ENCODE data around the gene SMIM3.
"Not testable (repeated sequence)": the region's sequence is repeated elsewhere in the genome, so short reads cannot be mapped to it uniquely, and the experiment has no call there.

The SMIM3 gene, protein sequence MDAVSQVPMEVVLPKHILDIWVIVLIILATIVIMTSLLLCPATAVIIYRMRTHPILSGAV

GRCh38 chr5:150778517-150779396 is at the start of gene SMIM3:
TSS of gene SMIM3 (plus strand) at chr5:150778757. CDS start at chr5:150795441, 16,684 bp downstream.
- DNase-seq (ENCODE audit: low spot score) = peak; percentile 90

GRCh38 chr5:150729859-150730258 is 48.7 kb upstream of the SMIM3 start:
- DNase-seq (ENCODE audit: low spot score) = no peak

- no peak for DNase-seq (ENCODE audit: low spot score)
Measured at GRCh38 chr5:150731669-150732242, 46.8 kb upstream of the SMIM3 start.

GRCh38 chr5:150734579-150735384 is 43.8 kb upstream of the SMIM3 start:
- peak; percentile 5 for DNase-seq (ENCODE audit: low spot score)

DNA sequence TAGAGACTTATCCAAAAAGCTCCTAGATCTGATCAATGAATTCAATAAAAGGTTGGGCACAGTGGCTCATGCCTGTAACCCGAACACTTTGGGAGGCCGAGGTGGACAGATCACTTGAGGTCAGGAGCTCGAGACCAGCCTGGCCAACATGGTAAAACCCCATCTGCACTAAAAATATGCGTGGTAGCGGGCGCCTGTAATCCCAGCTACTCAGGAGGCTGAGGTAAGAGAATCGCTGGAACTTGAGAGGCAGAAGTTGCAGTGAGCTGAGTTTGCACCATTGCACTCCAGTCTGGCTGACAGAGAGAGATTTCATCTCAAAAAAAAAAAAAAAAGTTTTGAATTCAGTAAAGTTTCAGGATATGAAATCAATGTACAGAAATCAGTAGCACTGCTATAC is 39.7 kb upstream of the SMIM3 start:
- DNase-seq (ENCODE audit: low spot score) = no peak

DNA sequence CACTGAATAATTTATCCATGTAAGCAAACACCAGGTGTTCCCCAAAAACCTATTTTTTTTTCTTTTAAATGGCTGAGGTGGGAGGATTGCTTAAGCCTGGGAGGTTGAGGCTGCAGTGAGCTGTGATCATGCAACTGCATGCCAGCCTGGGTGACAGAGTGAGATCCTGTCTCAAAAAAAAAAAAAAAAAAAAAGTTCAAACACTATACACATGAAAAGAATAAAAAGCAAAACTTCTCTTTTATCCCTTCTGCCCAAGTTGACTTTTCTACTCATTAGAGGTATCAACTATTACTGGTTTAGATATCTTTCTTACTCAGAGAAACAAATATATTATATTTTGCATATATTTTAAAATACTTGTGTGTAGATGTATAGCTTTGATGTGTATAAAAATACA is 37.6 kb upstream of the SMIM3 start:
- DNase-seq (ENCODE audit: low spot score) = no peak

DNA sequence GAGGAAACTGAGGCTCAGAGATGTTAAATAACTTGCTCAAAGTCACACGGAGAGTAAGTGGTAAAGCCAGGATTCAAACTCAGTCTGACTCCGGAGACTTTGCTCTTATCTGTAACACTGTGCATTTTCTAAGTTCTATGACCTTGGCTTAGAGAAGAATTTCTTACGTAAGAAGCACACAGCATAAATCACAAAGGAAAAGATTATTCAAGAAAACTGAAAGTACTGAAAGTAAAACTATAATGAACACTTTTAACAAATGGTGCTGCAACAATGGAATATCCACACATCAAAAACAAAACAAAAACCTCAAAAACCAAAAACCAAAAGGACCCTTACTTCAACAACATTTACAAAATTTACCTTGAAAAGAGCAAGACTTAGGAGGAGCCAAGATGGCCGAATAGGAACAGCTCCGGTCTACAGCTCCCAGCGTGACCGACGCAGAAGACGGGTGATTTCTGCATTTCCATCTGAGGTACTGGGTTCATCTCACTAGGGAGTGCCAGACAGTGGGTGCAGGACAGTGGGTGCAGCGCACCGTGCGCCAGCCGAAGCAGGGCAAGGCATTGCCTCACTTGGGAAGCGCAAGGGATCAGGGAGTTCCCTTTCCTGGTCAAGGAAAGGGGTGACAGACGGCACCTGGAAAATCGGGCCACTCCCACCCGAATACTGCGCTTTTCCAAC is 36.0 kb upstream of the SMIM3 start:
- not testable (repeated sequence) for DNase-seq (ENCODE audit: low spot score)

GRCh38 chr5:150743142-150743488 is 35.4 kb upstream of the SMIM3 start:
- DNase-seq (ENCODE audit: low spot score) = not testable (repeated sequence)

- no peak for DNase-seq (ENCODE audit: low spot score)
Measured at GRCh38 chr5:150750469-150750868, 28.1 kb upstream of the SMIM3 start.

DNA sequence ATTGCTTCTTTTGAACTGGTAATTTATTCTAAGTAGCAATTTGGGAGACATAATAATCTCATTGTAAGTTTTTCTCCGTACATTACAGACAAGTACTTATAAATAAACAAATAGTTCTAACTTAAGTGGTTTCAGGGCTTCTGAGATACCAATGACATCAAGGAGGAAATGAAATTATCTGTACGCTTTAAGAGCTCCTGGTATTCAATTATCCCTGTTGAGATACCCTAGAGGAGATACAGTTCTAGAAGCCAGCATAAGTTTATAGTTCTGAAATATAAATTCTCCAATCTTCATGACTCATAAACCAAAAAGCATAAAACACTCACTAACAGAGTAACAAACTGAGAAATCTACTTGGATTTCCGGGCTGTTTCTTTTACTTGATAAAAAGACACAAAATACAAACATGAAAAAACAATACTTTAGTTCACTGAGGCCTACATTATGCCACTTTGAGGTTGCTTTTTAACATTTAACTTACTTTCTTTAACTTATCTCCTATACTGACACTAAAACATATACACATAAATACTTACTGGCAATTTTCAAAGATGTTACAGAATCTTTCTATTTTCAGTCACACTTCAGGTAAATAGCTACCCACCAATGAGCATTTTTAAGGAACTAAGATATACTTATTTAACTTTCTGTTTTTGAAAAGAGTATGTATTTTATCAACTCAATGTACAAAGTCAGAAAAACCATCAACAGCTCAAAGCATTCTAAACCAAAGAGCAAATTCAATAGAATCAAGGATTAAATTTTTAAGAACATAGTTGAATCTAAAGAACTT is 27.3 kb upstream of the SMIM3 start:
- DNase-seq (ENCODE audit: low spot score) = no peak

DNA sequence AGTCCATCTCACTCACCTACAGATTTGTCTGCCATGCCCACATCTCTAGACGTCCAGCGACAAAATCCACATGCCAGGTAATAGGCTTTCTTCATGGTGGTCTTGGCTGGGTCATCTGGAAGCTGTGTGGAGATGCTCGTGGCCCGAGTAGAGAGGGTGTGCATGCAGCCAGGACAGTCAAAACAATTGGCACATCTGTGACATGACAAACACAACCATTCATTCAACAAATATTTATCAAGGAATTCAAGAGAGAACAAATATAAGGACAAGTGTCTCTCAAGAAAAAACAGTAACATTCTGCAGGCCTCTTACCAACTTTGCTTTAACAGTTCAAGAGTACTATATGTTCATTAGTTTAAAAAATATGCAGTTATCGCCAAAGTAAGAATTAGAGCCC is 25.1 kb upstream of the SMIM3 start:
- DNase-seq (ENCODE audit: low spot score) = no peak

- no peak for DNase-seq (ENCODE audit: low spot score)
Measured at GRCh38 chr5:150753863-150754262, 24.7 kb upstream of the SMIM3 start.

DNA sequence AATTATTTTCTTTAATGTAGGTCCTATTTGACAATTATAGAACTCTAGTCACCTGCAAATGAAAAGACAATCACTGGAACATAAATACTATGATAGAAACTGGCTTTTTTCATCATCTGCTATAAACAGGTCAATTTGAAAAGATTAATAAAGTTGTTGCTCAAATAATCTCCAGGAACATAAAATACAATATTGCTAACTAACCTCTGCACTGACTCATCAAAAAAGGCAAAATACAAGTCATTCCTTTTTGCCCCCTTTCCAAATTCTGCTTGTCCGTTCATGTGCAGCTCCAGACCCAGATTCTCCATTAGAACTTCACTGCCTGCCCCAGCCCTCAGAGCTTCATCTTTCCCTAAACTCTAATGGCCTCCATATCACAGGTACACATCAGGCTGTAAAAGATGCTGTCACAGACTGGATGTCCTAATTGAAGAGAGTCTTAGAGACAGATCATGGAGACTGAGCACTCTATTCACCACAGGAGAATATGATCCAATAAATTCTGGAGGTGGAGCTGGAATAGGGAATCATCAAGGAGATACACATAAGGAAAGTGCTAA is 21.4 kb upstream of the SMIM3 start:
- DNase-seq (ENCODE audit: low spot score) = no peak

GRCh38 chr5:150758203-150758530 is 20.4 kb upstream of the SMIM3 start:
- DNase-seq (ENCODE audit: low spot score) = no peak

GRCh38 chr5:150758531-150759333 is 19.8 kb upstream of the SMIM3 start, which contains the start of gene DCTN4:
TSS of gene DCTN4 (minus strand) at chr5:150759017. CDS start at chr5:150758993, 24 bp downstream.
- DNase-seq (ENCODE audit: low spot score) = peak; percentile 93

DNA sequence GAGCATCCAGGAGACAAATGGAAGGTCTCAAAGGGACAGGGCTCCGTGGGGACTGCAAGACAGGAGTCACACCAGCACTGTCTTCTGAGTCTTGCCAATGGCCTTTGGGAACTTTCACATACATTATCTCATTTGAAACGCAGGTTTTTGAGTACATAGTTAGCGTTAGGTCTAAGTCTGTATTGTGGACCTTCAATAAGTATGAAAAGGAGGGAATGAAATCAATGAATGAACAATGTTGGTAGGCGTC is 19.3 kb upstream of the SMIM3 start:
- DNase-seq (ENCODE audit: low spot score) = no peak

GRCh38 chr5:150762211-150762610 is 16.3 kb upstream of the SMIM3 start:
- no peak for DNase-seq (ENCODE audit: low spot score)

- no peak for DNase-seq (ENCODE audit: low spot score)
Measured at GRCh38 chr5:150763023-150763769, 15.4 kb upstream of the SMIM3 start.

DNA sequence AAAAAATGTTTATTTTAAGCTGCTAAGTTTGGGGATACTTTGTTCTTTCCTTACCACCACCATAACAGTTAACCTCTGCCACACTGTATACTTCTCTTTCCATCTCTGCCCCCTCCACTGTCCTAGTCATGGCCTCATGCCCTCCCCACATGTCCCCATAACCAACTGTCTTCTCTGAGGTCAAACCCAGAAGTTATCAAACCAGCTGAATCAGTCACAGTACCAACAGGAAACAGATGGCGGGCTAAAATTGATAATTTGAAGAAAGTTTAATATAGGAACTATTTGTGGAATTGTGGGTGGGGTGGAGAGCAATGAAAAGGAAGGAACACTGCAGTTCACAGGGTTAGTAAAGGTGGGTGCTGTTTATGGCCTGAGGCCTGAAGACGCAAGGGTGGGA is 14.0 kb upstream of the SMIM3 start:
- DNase-seq (ENCODE audit: low spot score) = no peak

Data from iPS-NIHi11 (cell line).